NCI-H82 treated with DMSO at 0.1 percent for 48 hours (cell line): ENCODE measurements around the gene OR4F3.
"Not testable (repeated sequence)": the region's sequence is repeated elsewhere in the genome, so short reads cannot be mapped to it uniquely, and the experiment has no call there.

Source experiments
- DNase-seq: peaks from one replicate; lab custom pipeline; 2025; ENCODE audit not compliant: unreplicated experiment; lab: John Stamatoyannopoulos, UW

Gene OR4F3

GRCh38 chr5:181366968-181367367 lies at the start of gene OR4F3:
TSS of gene OR4F3 (plus strand) at chr5:181367268.
- not testable (repeated sequence) for DNase-seq
